GM18498 (cell line): ENCODE measurements around the gene C3orf20.

ENCODE experiments used
- ATAC-seq: cut with Tn5 transposase; IDR thresholded peaks from one replicate; pipeline ENCODE4 v1.9.1; 2021; ENCODE audit warnings: mild to moderate bottlenecking, moderate library complexity; ENCODE audit not compliant: unreplicated experiment

C3orf20 gene

DNA sequence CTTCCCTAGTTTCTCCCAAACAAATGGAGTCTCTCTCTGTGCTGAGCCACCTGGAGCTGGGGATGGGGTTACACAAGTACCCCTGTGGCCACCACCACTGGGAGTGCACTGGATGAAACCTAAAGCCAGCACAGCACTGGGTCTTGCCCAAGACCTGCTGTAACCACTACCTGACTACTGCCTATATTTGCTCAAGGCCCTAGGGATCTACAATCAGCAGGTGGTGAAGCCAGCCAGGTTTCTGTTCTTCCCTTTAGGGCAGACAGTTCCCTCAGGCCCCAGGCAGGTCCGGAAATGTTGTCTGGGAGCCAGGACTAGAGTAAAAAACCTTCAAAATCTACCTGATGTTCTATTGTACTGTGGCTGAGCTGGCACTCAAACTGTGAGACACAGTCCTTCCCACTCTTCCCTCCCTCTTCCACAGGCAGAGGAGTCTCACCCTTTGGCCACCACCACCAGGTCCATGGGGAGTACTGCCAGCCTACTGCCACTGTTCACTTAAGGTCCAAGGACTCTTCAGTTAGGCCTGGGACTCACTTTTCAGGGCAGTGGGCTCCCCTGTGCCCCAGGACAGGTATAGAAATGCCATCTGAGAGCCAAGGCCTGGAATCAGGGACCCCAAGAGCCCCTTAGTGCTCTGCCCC is 23.8 kb downstream of the C3orf20 start:
- ATAC-seq = no peak

DNA sequence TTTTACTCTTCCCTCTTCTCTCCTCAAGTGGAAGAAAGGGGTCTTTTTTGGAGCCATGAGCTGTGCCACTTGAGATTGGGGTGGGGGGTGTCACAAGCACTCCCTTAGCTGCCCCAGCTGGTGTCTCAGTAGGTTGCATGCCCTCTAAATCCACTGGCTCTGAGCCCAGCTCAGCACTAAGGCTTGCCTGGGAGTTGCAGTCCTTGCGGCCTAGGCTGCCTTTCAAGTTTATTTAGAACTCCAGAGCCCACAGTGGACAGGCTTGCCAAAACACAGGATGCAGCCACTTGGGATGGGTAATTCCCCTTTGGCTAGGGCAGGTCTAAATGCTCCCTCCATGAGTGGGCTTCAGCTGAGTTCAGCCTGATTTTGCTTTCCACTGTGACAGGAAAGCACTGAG is 24.7 kb downstream of the C3orf20 start:
- ATAC-seq = no peak

DNA sequence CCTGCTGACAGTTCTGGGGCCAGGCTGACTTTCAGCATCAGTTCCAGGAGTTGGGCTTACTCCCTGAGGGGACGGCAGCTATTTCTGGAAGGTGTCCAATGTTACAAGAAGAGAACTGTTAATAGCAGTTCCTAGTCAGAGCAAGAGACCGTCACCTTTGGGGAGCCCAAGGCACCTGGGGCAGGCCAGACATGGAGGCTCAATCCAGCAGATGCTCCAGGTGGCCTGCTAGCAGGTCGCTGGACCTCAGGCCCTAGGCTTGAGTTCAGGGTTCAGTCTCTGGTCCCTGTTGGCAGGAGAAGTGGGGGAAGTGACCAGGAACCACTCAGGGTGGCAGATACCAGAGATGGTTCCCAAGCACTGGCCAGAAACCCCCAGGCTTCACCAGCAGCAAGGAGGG is 25.9 kb downstream of the C3orf20 start:
- ATAC-seq = no peak

DNA sequence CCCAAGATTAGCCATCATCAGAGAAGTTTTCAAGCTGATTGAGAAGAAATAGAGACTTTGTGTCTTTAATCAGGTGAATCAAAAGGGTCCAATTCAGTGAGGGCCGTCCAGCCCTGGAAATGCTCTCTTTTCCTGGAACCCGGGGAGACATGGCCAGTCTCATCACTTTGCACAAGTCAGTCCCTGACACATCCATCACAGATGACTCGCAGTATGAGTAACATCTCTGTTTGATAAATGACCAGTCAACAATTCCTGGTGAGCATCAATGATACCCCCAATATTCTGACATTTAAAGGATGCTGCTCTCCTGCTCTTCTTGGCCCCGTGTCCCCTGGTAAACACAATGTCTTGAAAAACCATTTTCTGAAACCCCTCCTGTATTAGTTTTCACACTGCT is 26.7 kb downstream of the C3orf20 start:
- no peak for ATAC-seq

DNA sequence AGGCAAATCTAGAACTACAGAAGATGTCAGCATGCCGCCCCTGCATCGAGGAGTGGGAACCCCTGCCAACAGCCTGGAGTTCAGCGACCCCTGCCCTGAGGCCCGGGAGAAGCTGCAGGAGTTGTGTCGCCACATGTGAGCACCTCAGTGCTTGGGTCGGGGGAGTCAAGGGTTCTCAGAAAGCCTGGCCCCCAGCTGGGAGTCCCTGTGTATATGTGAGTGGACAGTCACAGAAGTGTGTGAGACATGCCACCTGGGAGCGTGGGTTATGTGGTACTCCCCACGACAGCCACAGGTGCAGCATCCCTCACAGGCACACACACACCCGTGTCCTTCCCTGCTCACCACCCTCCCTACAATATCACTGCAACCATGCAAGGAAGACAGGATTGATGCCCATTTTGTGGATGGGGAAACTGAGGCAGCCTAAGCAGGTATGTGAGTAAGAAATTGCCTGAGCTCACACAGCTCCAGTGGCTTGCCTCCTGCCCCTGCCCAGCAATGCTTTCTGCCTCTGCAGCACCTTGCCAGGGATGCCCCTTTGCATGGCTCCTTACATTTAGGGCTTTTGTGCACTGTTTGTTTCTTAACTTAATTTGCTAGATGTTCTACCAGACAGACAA is 28.3 kb downstream of the C3orf20 start:
- no peak for ATAC-seq

DNA sequence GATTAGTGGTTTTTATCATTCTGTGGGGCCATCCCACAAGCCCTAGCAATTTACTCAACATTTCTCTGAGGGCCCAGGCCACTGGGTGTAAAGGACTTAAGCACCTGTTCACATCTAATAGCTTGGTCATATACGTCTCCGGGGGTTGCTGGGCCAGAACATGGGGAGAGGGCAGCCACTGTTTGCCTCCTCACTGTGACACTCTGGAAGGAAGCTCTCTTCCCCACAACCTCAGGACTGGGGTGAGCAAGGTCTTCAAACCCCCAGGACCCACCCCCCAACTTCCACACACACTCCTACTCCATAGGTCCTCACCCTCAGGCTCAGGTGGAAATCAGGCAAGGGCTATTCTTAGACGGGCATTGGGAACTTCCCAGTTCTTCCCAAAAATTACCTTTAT is 28.9 kb downstream of the C3orf20 start:
- no peak for ATAC-seq

DNA sequence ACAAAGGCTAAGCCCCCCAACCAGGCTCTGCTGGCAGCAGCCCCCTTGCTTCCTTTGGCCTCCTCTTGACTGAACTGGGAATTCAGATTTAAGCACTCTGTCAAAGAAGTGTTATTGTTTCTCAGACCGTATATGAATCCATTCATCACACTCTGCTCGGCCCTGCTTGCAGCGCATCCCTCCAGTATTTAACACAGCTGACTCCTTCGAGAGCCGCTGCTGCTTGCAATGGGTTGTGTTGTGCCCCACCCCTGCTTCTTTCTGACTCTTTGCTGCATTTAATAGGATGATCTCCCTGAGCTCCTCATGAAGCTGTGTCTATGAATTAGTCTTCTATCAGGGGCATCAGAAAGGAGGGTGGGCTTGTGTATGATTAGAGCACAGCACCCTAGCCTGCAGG is 31.2 kb downstream of the C3orf20 start:
- no peak for ATAC-seq

DNA sequence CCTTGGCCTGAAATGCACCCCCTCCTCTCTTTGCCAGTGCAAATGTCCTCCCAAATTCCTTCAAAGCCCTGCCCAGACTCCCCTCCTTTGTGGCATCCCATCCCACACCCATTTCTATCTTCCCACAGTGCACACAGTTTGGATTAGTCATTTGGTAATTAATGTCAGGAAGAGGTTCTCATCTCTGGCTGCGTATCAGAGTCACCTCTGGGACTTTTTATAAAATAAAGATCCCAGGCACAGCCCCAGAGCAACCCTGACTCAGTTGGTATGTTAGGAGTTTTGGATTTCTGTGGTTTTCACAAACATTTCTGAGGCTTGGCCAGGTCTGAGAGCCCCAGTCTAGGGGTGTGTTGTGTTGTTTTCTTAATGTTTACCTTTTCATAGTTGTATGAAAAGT is 41.6 kb downstream of the C3orf20 start:
- ATAC-seq = no peak

DNA sequence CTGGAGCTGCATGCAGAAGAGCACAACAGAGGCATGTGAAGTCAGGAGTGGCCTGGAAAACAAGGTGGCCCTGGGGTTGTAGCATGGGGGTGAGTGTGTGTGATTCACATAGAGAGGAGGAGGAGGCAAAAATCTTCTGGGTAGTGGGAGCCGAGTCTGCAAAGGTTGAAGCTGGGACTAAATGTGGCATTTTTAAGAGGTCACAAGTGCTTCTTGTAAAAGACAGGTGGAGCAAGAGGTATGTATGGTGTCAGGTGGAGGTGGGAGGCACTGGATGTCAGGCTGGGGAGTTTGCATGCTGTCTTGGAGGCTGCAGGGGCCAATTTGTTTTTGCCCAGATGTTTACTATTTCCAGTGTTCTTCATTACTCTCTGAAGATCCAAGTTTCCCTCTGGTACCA is 42.4 kb downstream of the C3orf20 start:
- ATAC-seq = no peak

DNA sequence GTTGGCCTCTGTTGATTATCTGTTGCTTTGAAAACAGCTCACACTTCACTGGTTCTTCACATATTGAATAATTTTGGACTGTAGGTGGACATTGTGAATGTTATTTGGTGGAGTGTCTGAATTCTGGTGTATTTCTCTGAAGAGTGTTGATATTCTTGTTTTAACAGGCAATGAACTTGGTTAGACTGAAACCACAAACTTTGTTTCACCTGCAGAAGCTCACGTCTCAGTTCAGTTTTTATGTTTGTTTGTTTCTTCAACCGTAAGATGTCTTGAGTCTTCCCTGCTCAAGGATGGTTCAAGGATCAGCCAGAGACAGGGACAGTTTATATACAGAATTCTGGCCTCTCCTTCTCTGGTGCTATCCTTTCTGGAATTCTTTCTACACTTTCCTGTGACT is 43.6 kb downstream of the C3orf20 start:
- peak; percentile 62 for ATAC-seq

DNA sequence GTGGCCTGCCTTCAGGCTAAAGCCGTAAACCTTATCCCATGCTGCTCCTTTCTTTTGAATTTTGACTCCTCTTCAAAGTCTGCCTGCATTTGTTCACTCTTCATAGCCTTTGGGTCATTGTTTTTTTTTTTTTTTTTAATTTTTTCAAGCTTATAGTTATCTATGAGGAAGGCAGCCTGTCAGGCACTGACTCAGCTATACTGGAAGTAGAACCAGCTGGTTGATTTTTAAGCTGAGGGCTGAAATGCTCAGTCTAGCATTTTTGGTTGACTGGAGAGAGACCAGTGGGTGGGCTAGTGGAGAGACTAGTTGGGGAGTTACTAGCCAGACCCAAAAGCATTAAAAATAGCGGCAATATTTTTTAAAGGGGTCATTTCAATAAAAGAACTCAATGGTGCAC is 44.1 kb downstream of the C3orf20 start:
- peak; percentile 33 for ATAC-seq

DNA sequence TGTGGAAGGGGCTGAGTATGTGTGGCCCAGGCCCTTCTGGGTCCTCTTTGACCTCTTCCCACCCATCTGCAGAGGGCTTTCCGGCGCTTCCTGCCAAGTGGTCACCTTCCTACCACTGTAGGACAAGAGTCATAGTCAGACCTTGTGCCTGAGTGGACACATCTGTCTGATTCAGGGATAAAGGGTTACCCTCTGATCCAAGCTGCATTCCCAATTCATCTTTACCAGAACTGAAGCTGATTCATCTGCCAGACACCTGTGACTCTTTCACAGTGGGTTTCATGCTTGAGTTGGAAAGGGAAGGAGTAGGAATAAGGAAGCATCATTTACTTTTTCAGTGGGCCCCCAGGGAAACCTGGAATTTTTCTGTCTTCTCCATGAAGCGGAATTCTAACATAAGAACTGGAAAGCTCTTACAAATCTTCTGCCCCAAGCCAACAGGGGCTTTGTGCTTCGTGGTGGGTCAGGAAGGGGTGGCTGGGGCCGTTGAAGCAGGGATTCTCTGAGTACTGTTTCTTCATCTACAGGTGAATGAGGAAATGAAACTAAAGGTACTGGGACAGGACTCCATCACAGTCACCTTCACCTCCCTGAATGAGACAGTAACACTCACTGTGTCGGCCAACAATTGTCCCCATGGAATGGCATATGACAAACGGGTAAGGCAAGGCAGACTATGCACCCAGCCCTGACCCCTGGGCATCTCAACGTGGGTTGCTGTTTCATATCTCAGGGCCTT is 46.4 kb downstream of the C3orf20 start:
- no peak for ATAC-seq

DNA sequence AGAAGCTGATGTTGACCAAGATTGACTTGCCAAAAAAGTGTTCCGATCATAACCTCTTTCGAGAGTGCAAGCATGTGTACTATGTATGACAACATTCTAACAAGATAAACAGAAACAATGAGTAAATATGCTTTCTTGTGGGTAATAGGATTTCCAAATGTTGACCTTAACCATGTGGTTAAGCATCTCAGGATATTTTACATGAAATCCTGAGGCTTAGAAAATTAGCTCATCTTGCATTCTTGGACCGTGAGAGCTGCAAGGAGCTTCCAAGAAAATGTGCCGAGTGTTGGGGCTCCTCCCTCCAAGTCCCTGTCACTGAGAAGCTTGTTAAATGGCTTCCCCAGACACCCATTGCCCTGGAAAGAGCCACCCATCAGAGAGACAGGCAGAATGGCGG is 50.1 kb downstream of the C3orf20 start:
- ATAC-seq = no peak

DNA sequence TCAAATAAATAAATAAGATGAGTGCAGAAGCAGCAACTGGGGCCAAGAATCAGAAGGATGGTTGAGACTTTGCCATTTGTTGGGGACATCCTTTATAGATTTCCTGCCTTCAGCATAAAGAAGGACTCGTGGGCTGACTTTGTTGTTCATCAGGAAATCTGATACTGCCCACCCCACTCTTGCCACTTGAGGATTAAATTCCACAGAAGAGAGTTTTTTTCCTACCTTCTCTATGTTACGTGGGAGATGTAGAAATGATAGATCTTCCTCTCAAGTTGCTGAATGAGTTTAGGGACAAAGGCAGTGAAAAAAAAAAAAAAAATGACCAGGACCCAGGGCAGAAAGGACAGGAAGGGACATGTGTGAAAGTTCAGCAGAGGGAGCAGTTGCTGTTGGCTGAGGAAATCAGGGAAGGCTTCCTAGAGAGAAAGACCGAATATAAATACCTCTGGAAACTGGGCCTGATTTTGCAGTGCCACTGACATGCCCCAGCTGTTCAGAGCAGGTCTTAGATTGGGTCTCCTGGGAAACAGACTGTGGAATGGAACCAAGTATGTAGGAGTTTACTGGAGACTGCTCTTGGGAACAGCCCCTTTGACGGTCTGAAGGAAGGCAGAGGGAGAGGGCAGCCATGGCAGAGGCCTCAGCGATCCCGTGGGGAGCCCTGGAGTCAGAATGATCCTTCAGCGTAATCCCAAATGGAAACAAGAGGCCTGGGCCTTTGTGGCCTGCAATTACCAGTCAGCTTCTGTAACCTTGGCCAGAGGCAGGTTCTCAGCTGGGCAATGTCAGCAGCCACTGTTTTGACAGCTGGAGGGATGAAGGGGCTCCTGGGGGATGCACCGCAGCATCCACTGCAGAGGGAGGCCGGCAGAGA is 50.9 kb downstream of the C3orf20 start:
- no peak for ATAC-seq

DNA sequence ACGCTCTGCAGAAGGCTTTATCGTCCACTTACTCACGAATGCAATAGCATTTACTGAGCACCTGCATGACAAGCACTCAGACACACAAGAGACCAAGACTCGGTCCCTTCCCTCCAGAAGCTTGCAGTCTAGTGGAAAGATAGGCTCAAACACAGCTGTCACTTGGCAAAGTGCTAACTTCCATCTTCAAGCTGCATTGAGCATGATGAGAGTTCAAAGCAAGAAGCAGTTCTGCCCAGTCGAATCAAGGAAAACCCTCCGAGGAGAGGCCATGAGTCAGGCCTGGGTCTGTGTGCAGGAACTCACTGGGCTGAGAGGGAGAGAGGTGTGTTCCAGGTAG is 51.5 kb downstream of the C3orf20 start:
- ATAC-seq = no peak

DNA sequence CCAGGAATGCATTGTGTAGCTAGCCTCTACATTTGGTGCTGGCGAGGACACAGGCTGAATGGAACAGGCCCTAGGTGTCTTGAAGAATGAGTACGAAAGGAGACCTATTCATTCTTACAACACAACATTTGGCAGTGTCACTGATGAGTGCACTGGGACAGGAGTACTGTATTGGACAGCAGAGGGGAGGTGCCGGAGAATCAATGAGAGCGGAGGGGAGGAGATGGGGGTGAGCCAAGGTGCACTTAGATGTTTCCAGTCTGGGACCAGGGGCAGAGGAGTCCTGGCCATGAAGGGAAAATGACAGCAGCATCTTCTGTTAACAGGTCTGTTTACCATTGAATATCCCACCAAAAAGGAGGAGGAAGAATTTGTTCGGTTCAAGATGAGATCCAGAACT is 53.2 kb downstream of the C3orf20 start:
- ATAC-seq = no peak

DNA sequence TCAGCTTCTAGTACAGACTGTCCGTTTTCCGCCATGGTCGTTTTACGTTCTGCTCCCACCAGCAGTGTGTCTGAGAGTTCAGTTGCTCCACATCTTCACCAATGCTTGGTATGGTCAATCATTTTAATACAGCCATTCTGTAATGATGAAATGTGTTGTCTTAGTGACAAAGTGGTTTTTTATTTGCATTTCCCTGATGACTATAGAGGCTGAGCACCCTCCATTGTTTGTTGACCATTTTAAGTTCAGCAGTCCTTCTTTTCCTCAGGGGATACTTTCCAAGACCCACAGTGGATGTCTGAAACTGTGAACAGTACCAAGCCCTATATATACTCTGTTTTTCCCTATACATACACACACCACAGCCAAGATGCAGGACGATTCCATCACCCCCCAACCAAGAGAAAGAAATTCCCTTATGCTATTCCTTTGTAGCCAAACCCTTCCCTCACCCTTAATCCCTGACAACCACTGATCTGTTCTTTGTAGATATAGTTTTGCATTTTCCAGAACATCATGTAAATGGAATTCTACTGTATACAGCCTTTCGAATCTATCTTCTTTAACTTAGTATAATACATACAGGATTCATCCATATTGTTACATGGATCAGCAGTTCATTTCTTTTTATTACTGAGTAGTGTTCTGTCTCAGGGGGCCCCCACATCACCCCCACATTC is 55.9 kb downstream of the C3orf20 start:
- no peak for ATAC-seq

DNA sequence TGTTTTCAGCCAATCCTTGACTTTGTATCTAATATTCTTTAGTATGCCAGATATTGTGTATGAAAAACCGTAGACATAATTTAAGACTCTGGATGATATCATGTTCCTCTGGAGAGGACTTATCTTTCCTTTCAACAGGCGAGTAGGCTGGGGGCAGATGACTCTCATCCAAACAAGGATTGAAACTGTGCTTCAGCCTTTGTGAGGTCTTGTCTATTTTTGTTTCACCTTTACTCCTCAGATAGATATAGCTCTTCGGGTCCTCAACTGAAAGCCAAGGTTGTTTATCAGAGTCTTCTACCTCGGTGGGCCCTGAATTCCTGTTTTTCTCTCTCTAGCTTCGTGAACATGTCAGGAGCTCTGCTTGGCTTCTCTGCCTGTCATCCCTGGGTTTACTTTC is 66.0 kb downstream of the C3orf20 start:
- ATAC-seq = no peak

DNA sequence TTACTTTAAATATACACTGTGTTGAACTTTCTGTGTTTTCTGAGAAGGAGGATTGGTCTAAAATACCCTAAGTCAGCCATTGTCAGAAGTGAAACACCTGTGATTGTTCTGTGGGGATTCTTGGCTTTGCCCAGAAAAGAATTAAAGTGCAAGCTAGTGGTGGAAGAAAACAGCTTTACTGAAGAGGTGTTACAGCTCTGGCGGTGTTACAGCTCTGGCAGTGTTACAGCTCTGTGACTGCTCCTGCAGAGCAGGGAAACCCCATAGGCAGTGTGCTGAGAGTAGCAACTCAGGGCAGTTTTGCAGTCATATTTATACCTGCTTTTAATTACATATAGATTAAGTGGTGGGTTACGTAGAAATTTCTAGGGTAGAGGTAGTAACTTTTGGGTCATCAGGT is 66.6 kb downstream of the C3orf20 start:
- no peak for ATAC-seq

DNA sequence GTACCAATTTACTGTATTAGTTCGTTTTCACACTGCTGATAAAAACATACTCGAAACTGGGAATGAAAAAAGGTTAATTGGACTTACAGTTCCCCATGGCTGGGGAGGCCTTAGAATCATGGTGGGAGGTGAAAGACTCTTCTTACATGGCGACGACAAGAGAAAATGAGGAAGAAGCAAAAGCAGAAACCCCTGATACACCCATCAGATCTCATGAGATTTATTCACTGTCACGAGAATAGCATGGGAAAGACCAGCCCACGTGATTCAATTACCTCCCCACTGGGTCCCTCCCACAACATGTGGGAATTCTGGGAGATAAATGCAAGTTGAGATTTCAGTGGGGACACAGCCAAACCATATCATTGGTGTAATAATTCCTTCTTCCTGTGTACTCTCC is 69.6 kb downstream of the C3orf20 start:
- ATAC-seq = no peak

DNA sequence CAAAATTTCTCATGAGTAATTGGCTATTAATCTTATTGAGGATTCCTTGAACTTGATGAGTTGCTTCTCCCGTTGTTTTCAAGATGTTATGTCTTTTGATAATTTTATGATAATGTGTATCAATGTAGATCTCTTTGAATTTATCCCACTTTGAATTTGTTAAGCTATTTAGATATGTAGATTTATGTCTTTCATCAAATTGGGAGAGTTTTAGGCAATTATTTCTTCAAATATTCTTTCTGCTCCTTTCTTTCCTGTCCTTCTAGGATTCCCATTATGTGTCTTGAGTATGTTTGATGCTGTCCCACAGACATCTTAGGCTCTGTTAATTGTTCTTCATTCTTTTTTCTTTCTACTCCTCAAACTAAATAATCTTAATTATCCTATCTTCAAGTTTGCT is 75.7 kb downstream of the C3orf20 start:
- no peak for ATAC-seq
